HepG2 (cell line): Measurements from ENCODE around the gene COPE. TPM values are rescaled to one million over a fixed set of nuclear protein-coding genes. Genes with fewer than 3 reads are reported as not detected.

Source experiments
- ATAC-seq: fragments of 200-7000 bp; cut with Tn5 transposase; 3 replicates; pipeline ENCODE4 v1.9.1; 2020; ENCODE audit warnings: mild to moderate bottlenecking, moderate library complexity
- BruUV-seq: library from RNA; stranded (reverse); fragments of 400-500 nt; replicated peaks from 2 replicates; lab custom pipeline; 2021; lab: Mats Ljungman, UMichigan
- CTCF ChIA-PET: fragments of 300-600 bp; formaldehyde crosslinking; extraction: SDS; loops from one replicate; lab custom pipeline; 2021; ENCODE audit warnings: low total read pairs, inconsistent platforms, low intra/inter-chr PET ratio; lab: Yijun Ruan, JAX
- POLR2A ChIA-PET: fragments of 350-600 bp; sonication (Branson Sonifier 250); formaldehyde crosslinking; loops from one replicate; lab custom pipeline; 2020; ENCODE audit warnings: antibody characterized with exemption, inconsistent platforms; lab: Yijun Ruan, JAX
- DNase-seq: peaks from one replicate; pipeline ENCODE4 v3.0.0-alpha.2; 2015; ENCODE audit warnings: low spot score
- FAIRE-seq: peaks from 3 replicates; lab custom pipeline; 2011; peaks lifted over from hg19 to GRCh38; lab: Jason Lieb, UNC
- H2AFZ ChIP-seq: one replicate; pipeline ENCODE4 v1.6.1; 2011; ENCODE audit warnings: low read length, inconsistent platforms
- H3K27ac ChIP-seq: fragments of 300-600 bp; 3 replicates; pipeline ENCODE4 v1.8.0; 2011; ENCODE audit warnings: mixed run types, mild to moderate bottlenecking, mixed read lengths, low read length, inconsistent platforms; ENCODE audit not compliant: insufficient read depth; ENCODE audit errors: extremely low read length
- H3K27me3 ChIP-seq, 2 experiments: fragments of 200-600 bp in 1 of 2; 2 replicates in 1 of 2; 3 replicates in 1 of 2; pipeline versions ENCODE4 v1.6.0 to v1.8.0; 2011; ENCODE audit warnings: low read length in 2 of 2, mild to moderate bottlenecking in 2 of 2, moderate library complexity in 2 of 2, inconsistent platforms in 1 of 2; ENCODE audit not compliant: insufficient read depth in 2 of 2, control insufficient read depth in 1 of 2
- H3K36me3 ChIP-seq, 2 experiments: fragments of 200-600 bp in 1 of 2; replicated peaks in 1 of 2; 2 replicates in 1 of 2; 3 replicates in 1 of 2; pipeline versions ENCODE4 v1.5.1 to v1.8.0; 2011; ENCODE audit warnings: low read length in 2 of 2, inconsistent platforms in 1 of 2; ENCODE audit not compliant: insufficient read depth in 2 of 2, control insufficient read depth in 1 of 2
- H3K4me1 ChIP-seq: 2 replicates; pipeline ENCODE4 v1.5.1; 2012; ENCODE audit warnings: low read length, inconsistent platforms; ENCODE audit not compliant: insufficient read depth
- H3K4me2 ChIP-seq: 2 replicates; pipeline ENCODE4 v1.6.0; 2011; ENCODE audit warnings: low read depth, low read length, inconsistent platforms
- H3K4me3 ChIP-seq, 3 experiments: fragments of 200-600 bp in 1 of 3; sonication (generic), shearing (Covaris generic) in 1 of 3; replicated peaks in 1 of 3; 2 replicates each; pipeline ENCODE4 v1.5.1; 2011 to 2016; ENCODE audit warnings: low read length in 3 of 3, inconsistent platforms in 2 of 3, low read depth in 2 of 3, mild to moderate bottlenecking in 2 of 3, control low read depth in 1 of 3, mixed read lengths in 1 of 3; ENCODE audit not compliant: insufficient read depth in 1 of 3
- H3K79me2 ChIP-seq: one replicate; pipeline ENCODE4 v1.6.1; 2011; ENCODE audit warnings: low read length, inconsistent platforms; ENCODE audit not compliant: insufficient read depth
- H3K9ac ChIP-seq: 2 replicates; pipeline ENCODE4 v1.6.0; 2011; ENCODE audit warnings: mild to moderate bottlenecking, low read depth, low read length, inconsistent platforms; ENCODE audit not compliant: insufficient read depth
- H3K9me3 ChIP-seq: 2 replicates; pipeline ENCODE4 v1.5.1; 2012; ENCODE audit warnings: mild to moderate bottlenecking, low read length
- H4K20me1 ChIP-seq: 2 replicates; pipeline ENCODE4 v1.6.0; 2011; ENCODE audit warnings: inconsistent platforms, mild to moderate bottlenecking, low read length, moderate library complexity; ENCODE audit not compliant: insufficient read depth
- ATF7 ChIP-seq, 2 experiments: fragments of 450-650 bp in 1 of 2; sonication (generic) in 1 of 2; formaldehyde crosslinking in 1 of 2; IDR thresholded peaks; 2 replicates each; pipeline versions ENCODE4 v1.4.0 to v1.6.1; 2016 to 2020; ENCODE audit warnings: antibody characterized with exemption in 1 of 2, mild to moderate bottlenecking in 1 of 2, missing genetic modification reagents in 1 of 2
- CBX1 ChIP-seq: IDR thresholded peaks from one replicate; pipeline ENCODE4 v1.6.1; 2016; ENCODE audit warnings: antibody characterized with exemption, low read depth
- FOXP1 ChIP-seq, 2 experiments: fragments of 450-650 bp in 1 of 2; IDR thresholded peaks; 2 replicates each; pipeline ENCODE4 v1.6.1; 2017 to 2018; ENCODE audit warnings: antibody characterized with exemption in 1 of 2
- GZF1 ChIP-seq: sonication (generic); formaldehyde crosslinking; IDR thresholded peaks from 2 replicates; pipeline ENCODE4 v1.5.1; 2020; ENCODE audit warnings: mild to moderate bottlenecking, missing genetic modification reagents
- HNF4A ChIP-seq: sonication (generic); formaldehyde crosslinking; IDR thresholded peaks from 2 replicates; pipeline ENCODE4 v1.4.0; 2020; ENCODE audit warnings: missing genetic modification reagents
- LCORL ChIP-seq, 2 experiments: fragments of 450-650 bp in 1 of 2; sonication (generic) in 1 of 2; formaldehyde crosslinking in 1 of 2; IDR thresholded peaks; 2 replicates each; pipeline versions ENCODE4 v1.5.0 to v1.6.1; 2017 to 2020; ENCODE audit warnings: antibody characterized with exemption in 1 of 2, missing genetic modification reagents in 1 of 2
- MYC ChIP-seq: sonication (generic); formaldehyde crosslinking; IDR thresholded peaks from 2 replicates; pipeline ENCODE4 v1.9.0; 2021; ENCODE audit warnings: missing genetic modification reagents, borderline replicate concordance
- MYPOP ChIP-seq: sonication (generic); formaldehyde crosslinking; IDR thresholded peaks from 2 replicates; pipeline ENCODE4 v1.8.1; 2023; ENCODE audit warnings: mild to moderate bottlenecking, moderate library complexity, missing genetic modification reagents
- NONO ChIP-seq, 2 experiments: fragments of 450-650 bp in 1 of 2; sonication (generic) in 1 of 2; formaldehyde crosslinking in 1 of 2; IDR thresholded peaks in 1 of 2; conservative IDR thresholded peaks in 1 of 2; 2 replicates each; pipeline versions ENCODE4 v1.6.1 to v1.8.0; 2017 to 2022; ENCODE audit warnings: mild to moderate bottlenecking in 1 of 2, missing genetic modification reagents in 1 of 2, moderate library complexity in 1 of 2
- NR2F6 ChIP-seq, 2 experiments: IDR thresholded peaks; 2 replicates each; pipeline ENCODE4 v1.6.1; 2016; ENCODE audit warnings: antibody characterized with exemption in 1 of 2, mild to moderate bottlenecking in 1 of 2
- POLR2A ChIP-seq, 2 experiments: IDR thresholded peaks; 2 replicates each; pipeline ENCODE4 v1.6.1; 2011; ENCODE audit warnings: low read depth in 2 of 2, low read length in 2 of 2, mild to moderate bottlenecking in 1 of 2, moderate library complexity in 1 of 2; ENCODE audit not compliant: insufficient read depth in 1 of 2
- RXRB ChIP-seq: IDR thresholded peaks from 2 replicates; pipeline ENCODE4 v1.6.1; 2016; ENCODE audit warnings: borderline replicate concordance, missing genetic modification reagents, missing compliant biosample characterization
- SP140L ChIP-seq: sonication (generic); formaldehyde crosslinking; IDR thresholded peaks from 2 replicates; pipeline ENCODE4 v1.4.0; 2020; ENCODE audit warnings: missing genetic modification reagents, borderline replicate concordance
- SP5 ChIP-seq: IDR thresholded peaks from 2 replicates; pipeline ENCODE4 v1.6.1; 2016; ENCODE audit warnings: low read depth, borderline replicate concordance
- ZNF317 ChIP-seq: sonication (generic); formaldehyde crosslinking; IDR thresholded peaks from 2 replicates; pipeline ENCODE4 v1.5.0; 2020; ENCODE audit warnings: mild to moderate bottlenecking, missing genetic modification reagents
- ZNF569 ChIP-seq: sonication (generic); formaldehyde crosslinking; IDR thresholded peaks from 2 replicates; pipeline ENCODE4 v1.5.0; 2020; ENCODE audit warnings: mild to moderate bottlenecking, missing genetic modification reagents, moderate library complexity, borderline replicate concordance
- ZNF629 ChIP-seq: sonication (generic); formaldehyde crosslinking; conservative IDR thresholded peaks from 2 replicates; pipeline ENCODE4 v1.5.0; 2020; ENCODE audit warnings: missing genetic modification reagents
- WGBS: methylation state at CpG from one replicate; pipeline ENCODE4 v1.1.6; 2017; ENCODE audit warnings: low lambda C conversion rate; 5-methylcytosine and 5-hydroxymethylcytosine counted together
- in situ Hi-C: cut with HindIII; loops from 2 replicates; pipeline ENCODE4 v1.10.0; 2017; ENCODE audit warnings: low pct_unique_long_range_greater_than_20kb; ENCODE audit not compliant: extremely low pct_ligation_motif_present
- intact Hi-C: fragments of 100-400 bp; cut with micrococcal nuclease; formaldehyde crosslinking; loops from one replicate; pipeline ENCODE4 v1.10.0; 2022; ENCODE audit not compliant: unreplicated experiment
- polyA plus RNA-seq, 8 experiments: library from polyadenylated mRNA; depleted of rRNA in 3 of 8; stranded (reverse) in 7 of 8; unstranded in 1 of 8; fragments of >200 nt; fragmentation: Illumina TruSeq in 4 of 8; extraction: Trizol in 4 of 8; gene quantifications; 2 replicates each; pipeline versions ENCODE4 v1.2.1 to v1.2.3, GENCODE V29; 2011 to 2016; ENCODE audit warnings: low read depth in 4 of 8, missing spikeins in 1 of 8, mixed read lengths in 1 of 8; ENCODE audit not compliant: insufficient read depth in 1 of 8
- total RNA-seq, 5 experiments: library from RNA; depleted of rRNA; stranded (reverse); fragments of >200 nt; fragmentation: Illumina TruSeq; extraction: Trizol; gene quantifications; 2 replicates each; pipeline ENCODE4 v1.2.3, GENCODE V29; 2016; ENCODE audit warnings: low read depth in 1 of 5

The COPE gene
- total and polyA plus RNA-seq, 2 of the 13 experiments (the other 11 are each of a cell fraction or from before 2014, with no cell fraction given): 189 to 205 TPM

- CTCF ChIA-PET: no interaction called here
- H3K79me2 ChIP-seq: no peaks in the 10 kb centered on the region
- 55% methylated on average over 9 of the region's 9 CpGs for WGBS
Observed at GRCh38 chr19:18964121-18964520, 44.9 kb upstream of the COPE start.

GRCh38 chr19:18961767-18962620 is 42.8 kb upstream of the COPE start:
- ChIA-PET POLR2A (no interaction called here), CTCF (no interaction called here)
- no TSS peak for BruUV-seq
- Histone ChIP-seq H3K4me3 (peak overlapping the region in 1 of 3 experiments; percentile 48; a peak in 1 of 6 replicates), H2AFZ (no peak overlapping the region), H3K27me3 (no peaks in the 10 kb centered on the region; a peak in 1 of 5 replicates), H4K20me1 (no peaks in the 10 kb centered on the region), H3K4me1 (peaks cover 47% of the 10 kb centered on the region), H3K27ac (no peak overlapping the region), H3K79me2 (no peaks in the 10 kb centered on the region), H3K9me3 (no peaks in the 10 kb centered on the region), H3K9ac (no peak overlapping the region), H3K4me2 (peak overlapping the region; percentile 61), H3K36me3 (no peaks in the 10 kb centered on the region)
- intact Hi-C loops (loop anchor here (2.0 kb wide), 1 partner anchor 19 kb away; no protein-coding TSS in a partner anchor), in situ Hi-C loops (no loop called here)
- ATAC-seq (peak; percentile 91), FAIRE-seq (no peak), DNase-seq (peak; percentile 83)
- 10% methylated on average over 17 of the region's 26 CpGs for WGBS
- no peak for TF ChIP-seq ZNF317 (CRISPR knock-in tag)
- TF ChIP-seq GZF1 (CRISPR knock-in tag): no peak
- TF ChIP-seq CBX1: peak; percentile 61
- TF ChIP-seq ZNF569: no peak
- TF ChIP-seq MYC (CRISPR knock-in tag): peak; percentile 44; the same call in 1 of the 2 replicates
- TF ChIP-seq ZNF629 (CRISPR knock-in tag): peak; percentile 100
- peak; percentile 57; the same call in 1 of the 2 replicates for TF ChIP-seq SP5 (CRISPR knock-in tag)
- TF ChIP-seq LCORL (IDR thresholded peaks at IDR 0.05): no peak
- TF ChIP-seq LCORL (CRISPR knock-in tag; IDR thresholded peaks at IDR 0.05): peak; percentile 80; the same call in 1 of the 2 replicates
- TF ChIP-seq HNF4A (CRISPR knock-in tag): peak; percentile 89; the same call in 1 of the 2 replicates
- TF ChIP-seq MYPOP: 0 out of 2 replicates have a peak, but pooled peaks have one; percentile 58
- peak; percentile 48; the same call in 1 of the 2 replicates for TF ChIP-seq RXRB (CRISPR knock-in tag)
- TF ChIP-seq NONO (IDR thresholded peaks at IDR 0.05): no peak
- TF ChIP-seq NONO (CRISPR knock-in tag; conservative IDR thresholded peaks at IDR 0.05): peak; percentile 63
- no peak for TF ChIP-seq POLR2A (IDR thresholded peaks at IDR 0.05; ENCODE audit: insufficient read depth in 1 of 2, low read depth in 2 of 2, low read length in 2 of 2)
- no peak; the same call in 1 of the 2 replicates for TF ChIP-seq NR2F6 (IDR thresholded peaks at IDR 0.05)
- peak; percentile 52; the same call in 1 of the 2 replicates for TF ChIP-seq NR2F6 (CRISPR knock-in tag; IDR thresholded peaks at IDR 0.05)

More at GRCh38 chr19:18964121-18964520, 44.9 kb upstream of the COPE start:
- Histone ChIP-seq H2AFZ (no peak overlapping the region), H3K4me2 (no peak overlapping the region)
- no peak for TF ChIP-seq SP140L (CRISPR knock-in tag)
- 0 out of 2 replicates have a peak, but pooled peaks have one; percentile 7 for TF ChIP-seq ATF7 (IDR thresholded peaks at IDR 0.05)
- TF ChIP-seq ATF7 (CRISPR knock-in tag; IDR thresholded peaks at IDR 0.05): no peak
- TF ChIP-seq FOXP1 (IDR thresholded peaks at IDR 0.05): peak; percentile 77
- no peak for TF ChIP-seq FOXP1 (CRISPR knock-in tag; IDR thresholded peaks at IDR 0.05)
- TF ChIP-seq, all 625 proteins: peak for 2
- BruUV-seq: no TSS peak
- FAIRE-seq (no peak), DNase-seq (no peak), ATAC-seq (no peak)
- intact Hi-C loops (no loop called here), in situ Hi-C loops (no loop called here)
- H3K9ac ChIP-seq: no peak overlapping the region
- no peaks in the 10 kb centered on the region for H3K27me3 ChIP-seq
- no peak overlapping the region for H3K27ac ChIP-seq
- no peaks in the 10 kb centered on the region for H3K9me3 ChIP-seq
- H3K36me3 ChIP-seq: no peaks in the 10 kb centered on the region
- H3K4me1 ChIP-seq: peaks cover 55% of the 10 kb centered on the region
- no peaks in the 10 kb centered on the region for H4K20me1 ChIP-seq
- POLR2A ChIA-PET: no interaction called here
- no peak overlapping the region for H3K4me3 ChIP-seq
